Measurements from ENCODE around the gene RAB35.
"Not testable (repeated sequence)": the region's sequence is repeated elsewhere in the genome, so short reads cannot be mapped to it uniquely, and the experiment has no call there.

RAB35 gene

DNA sequence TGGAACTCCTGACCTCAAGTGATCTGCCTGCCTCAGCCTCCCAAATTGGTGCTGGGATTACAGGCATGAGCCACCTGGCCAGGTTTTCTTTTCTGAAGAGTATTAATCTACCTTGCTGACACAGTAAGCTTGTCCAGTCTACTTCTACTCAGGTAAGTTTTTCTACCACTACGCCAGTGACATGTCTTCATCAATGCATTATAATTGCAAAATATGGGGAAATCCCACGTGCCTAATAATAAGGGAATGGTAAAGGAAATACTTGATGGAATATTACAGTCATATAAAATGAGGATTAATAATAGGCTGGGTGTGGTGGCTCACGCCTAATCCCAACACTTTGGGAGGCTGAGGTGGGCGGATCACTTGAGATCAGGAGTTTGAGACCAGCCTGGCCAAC, 62.3 kb downstream of the RAB35 start:
- no peak for DNase-seq

- DNase-seq, result no peak
Measured at GRCh38 chr12:120051535-120051934, 65.0 kb downstream of the RAB35 start.

GRCh38 chr12:120049426-120049825, 67.1 kb downstream of the RAB35 start:
- DNase-seq, result no peak

DNA sequence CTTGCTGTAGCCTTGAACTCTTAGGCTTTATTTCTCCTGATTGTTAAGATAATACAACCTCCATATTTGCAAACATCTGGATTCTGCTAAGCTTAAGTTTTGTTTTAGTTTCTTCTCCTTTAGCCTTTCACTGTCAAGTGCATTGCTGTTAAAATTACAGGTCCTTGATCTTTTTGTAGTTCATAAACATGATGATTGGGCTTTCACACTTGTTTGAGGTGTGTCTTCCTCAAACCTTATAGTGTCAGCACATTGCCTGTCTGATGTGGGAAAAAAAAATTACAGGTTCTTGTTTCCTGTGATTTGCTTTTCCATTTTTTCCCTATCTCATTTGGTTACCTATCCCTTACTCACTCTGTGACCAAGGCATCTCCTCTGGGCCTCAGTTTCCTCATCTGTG, 68.3 kb downstream of the RAB35 start:
- no peak for DNase-seq

DNA sequence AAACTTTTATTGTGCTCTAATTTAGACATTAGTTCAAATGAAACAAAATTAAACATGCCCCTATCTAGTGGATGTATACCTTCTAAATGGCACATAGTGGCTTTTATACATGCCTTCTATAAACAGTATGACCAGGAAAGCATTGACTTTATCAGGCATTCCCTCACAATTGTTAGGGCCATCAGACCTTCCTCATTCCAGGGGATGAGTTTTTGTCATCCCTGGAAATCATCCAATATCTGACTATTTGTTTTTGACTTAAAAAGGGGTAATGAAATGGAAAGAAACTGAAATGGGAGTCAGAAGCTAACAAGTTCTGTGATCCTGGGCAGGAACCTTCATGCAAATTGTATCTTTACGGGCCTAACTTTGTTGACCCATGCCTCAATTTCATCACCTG, 69.5 kb downstream of the RAB35 start:
- DNase-seq, result no peak

- not testable (repeated sequence) for DNase-seq
Measured at GRCh38 chr12:120045367-120045766, 71.2 kb downstream of the RAB35 start.

Measured in RPMI8226 (cell line).